Lower lobe of right lung (tissue), 2 donors: ENCODE data around the gene SPATA12. TPM values are rescaled to one million over a fixed set of nuclear protein-coding genes. Genes with fewer than 3 reads are reported as not detected.

ENCODE experiments used
- ATAC-seq, 2 donors: fragments of 200-7000 bp; cut with Tn5 transposase; one replicate each; pipeline ENCODE4 v1.9.1; 2020 to 2022; ENCODE audit warnings: mild to moderate bottlenecking in 2 of 2, moderate library complexity in 2 of 2
- DNase-seq: peaks from one replicate; pipeline ENCODE4 v3.0.0-alpha.2; 2020
- H3K27ac ChIP-seq: fragments of 200-600 bp; one replicate; pipeline ENCODE4 v1.8.0; 2022
- H3K27me3 ChIP-seq: fragments of 200-600 bp; one replicate; pipeline ENCODE4 v1.8.0; 2022; ENCODE audit warnings: low read depth
- H3K36me3 ChIP-seq: fragments of 200-600 bp; one replicate; pipeline ENCODE4 v1.8.0; 2022; ENCODE audit warnings: mild to moderate bottlenecking
- H3K4me1 ChIP-seq: fragments of 200-600 bp; one replicate; pipeline ENCODE4 v1.8.0; 2022
- H3K4me3 ChIP-seq: fragments of 200-600 bp; one replicate; pipeline ENCODE4 v1.8.0; 2022; ENCODE audit warnings: mild to moderate bottlenecking
- H3K9me3 ChIP-seq: fragments of 200-600 bp; one replicate; pipeline ENCODE4 v1.8.0; 2022
- intact Hi-C: fragments of 100-400 bp; cut with DNase I; formaldehyde crosslinking; loops from one replicate; pipeline ENCODE4 v1.11.0; 2022
- total RNA-seq: library from RNA; stranded (reverse); fragmentation: NEBNext Ultra II Directional; extraction: Animal tissue kit (Norgen Biotek cat#: 25700); gene quantifications from one replicate; pipeline ENCODE4 v1.2.1, GENCODE V29; 2021
- TF ChIP-seq, protein P1 (sequence below): fragments of 200-600 bp; IDR thresholded peaks from one replicate; pipeline ENCODE4 v1.8.0; 2022; ENCODE audit warnings: antibody characterized with exemption, mild to moderate bottlenecking
- donor health status: DM: no; HTN: yes; CAD: no; lungs with severe emphysema.

Gene SPATA12
- total RNA-seq, 1 donor from 2014 or later, result 0.15 TPM

DNA sequence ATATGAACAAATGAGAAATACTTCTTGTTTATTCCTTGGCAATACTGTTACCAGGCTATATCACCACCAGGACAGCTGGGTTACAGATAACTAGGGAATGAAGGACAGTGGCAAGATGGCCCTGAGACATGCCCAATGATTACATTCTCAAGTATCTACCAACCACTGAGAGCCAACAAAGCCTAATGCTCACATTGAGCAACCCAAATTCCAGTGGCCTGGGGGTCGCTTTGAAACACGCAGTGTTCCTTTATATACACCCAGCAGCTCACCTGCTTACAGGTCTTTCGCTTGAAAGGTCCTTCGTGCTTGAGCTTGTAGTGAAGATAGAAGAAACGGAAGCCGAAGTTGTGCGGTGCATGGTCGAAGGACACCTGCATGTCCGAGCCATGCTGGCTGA lies 45.1 kb downstream of the SPATA12 start:
- no peak for ATAC-seq
- H3K36me3 ChIP-seq, result no peaks in the 10 kb centered on the region
- TF ChIP-seq, protein P1, sequence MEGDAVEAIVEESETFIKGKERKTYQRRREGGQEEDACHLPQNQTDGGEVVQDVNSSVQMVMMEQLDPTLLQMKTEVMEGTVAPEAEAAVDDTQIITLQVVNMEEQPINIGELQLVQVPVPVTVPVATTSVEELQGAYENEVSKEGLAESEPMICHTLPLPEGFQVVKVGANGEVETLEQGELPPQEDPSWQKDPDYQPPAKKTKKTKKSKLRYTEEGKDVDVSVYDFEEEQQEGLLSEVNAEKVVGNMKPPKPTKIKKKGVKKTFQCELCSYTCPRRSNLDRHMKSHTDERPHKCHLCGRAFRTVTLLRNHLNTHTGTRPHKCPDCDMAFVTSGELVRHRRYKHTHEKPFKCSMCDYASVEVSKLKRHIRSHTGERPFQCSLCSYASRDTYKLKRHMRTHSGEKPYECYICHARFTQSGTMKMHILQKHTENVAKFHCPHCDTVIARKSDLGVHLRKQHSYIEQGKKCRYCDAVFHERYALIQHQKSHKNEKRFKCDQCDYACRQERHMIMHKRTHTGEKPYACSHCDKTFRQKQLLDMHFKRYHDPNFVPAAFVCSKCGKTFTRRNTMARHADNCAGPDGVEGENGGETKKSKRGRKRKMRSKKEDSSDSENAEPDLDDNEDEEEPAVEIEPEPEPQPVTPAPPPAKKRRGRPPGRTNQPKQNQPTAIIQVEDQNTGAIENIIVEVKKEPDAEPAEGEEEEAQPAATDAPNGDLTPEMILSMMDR, result no peak
- H3K9me3 ChIP-seq, result no peaks in the 10 kb centered on the region
- H3K27me3 ChIP-seq, result no peaks in the 10 kb centered on the region
- DNase-seq, result no peak
- intact Hi-C loops, result no loop called here
- H3K27ac ChIP-seq, result no peak overlapping the region
- no peak overlapping the region for H3K4me3 ChIP-seq
- H3K4me1 ChIP-seq, result no peaks in the 10 kb centered on the region

- TF ChIP-seq, protein P1, result no peak
- DNase-seq (no peak), ATAC-seq (no peak)
- intact Hi-C loops, result no loop called here
- no peaks in the 10 kb centered on the region for H3K4me1 ChIP-seq
- no peaks in the 10 kb centered on the region for H3K36me3 ChIP-seq
- H3K9me3 ChIP-seq, result no peaks in the 10 kb centered on the region
- no peaks in the 10 kb centered on the region for H3K27me3 ChIP-seq
- no peak overlapping the region for H3K4me3 ChIP-seq
- H3K27ac ChIP-seq, result no peak overlapping the region
Measured at GRCh38 chr3:57108684-57109083, 48.2 kb downstream of the SPATA12 start.

- H3K27me3 ChIP-seq, result no peaks in the 10 kb centered on the region
- DNase-seq (no peak), ATAC-seq (no peak)
- no peaks in the 10 kb centered on the region for H3K4me1 ChIP-seq
- intact Hi-C loops, result no loop called here
- no peaks in the 10 kb centered on the region for H3K9me3 ChIP-seq
- H3K36me3 ChIP-seq, result no peaks in the 10 kb centered on the region
- no peak overlapping the region for H3K4me3 ChIP-seq
- TF ChIP-seq, protein P1, result no peak
- no peak overlapping the region for H3K27ac ChIP-seq
Measured at GRCh38 chr3:57109437-57110199, 49.2 kb downstream of the SPATA12 start.

DNA sequence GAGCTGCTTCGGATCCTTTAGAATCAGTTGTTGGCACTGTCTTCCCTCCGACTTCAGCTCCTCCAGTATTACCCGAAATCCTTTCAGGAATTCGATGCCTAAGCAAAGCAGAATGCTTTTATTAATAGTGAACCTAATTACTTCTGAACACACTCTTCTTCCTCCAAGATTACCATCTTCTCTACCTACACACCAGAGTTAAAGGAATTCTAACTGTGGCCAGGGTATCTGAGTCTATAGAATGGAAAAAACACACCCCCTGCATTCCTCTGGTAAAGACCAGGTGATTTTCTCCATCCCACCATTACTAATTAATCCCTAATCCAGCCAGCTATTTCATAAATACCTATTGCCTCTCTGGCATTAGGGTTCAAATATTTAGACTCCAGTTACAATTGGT lies 49.8 kb downstream of the SPATA12 start:
- Histone ChIP-seq H3K27ac (no peak overlapping the region), H3K4me3 (no peak overlapping the region), H3K27me3 (no peaks in the 10 kb centered on the region), H3K4me1 (no peaks in the 10 kb centered on the region), H3K36me3 (no peaks in the 10 kb centered on the region), H3K9me3 (no peaks in the 10 kb centered on the region)
- ATAC-seq (no peak), DNase-seq (no peak)
- intact Hi-C loops, result no loop called here
- TF ChIP-seq, protein P1, result no peak

DNA sequence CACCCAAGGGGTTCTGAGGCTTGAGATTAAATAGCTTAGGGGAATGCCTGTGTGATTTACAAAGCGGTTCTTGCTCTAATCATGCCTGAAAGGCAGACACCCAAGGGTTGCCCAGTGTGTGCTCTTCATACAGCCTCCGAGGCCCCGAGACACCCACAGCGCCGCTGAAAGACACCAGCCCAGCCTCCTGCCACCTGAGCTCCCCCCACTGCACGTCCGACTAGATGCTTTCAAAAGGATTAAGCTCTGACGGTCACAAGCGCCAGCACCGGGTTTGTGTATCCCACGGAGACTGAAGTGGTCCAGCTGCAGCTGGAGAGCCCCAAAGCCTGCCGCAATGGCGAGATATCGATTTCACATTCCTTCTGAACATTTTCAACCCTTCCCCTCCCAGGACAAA lies 50.3 kb downstream of the SPATA12 start:
- TF ChIP-seq, protein P1, result no peak
- DNase-seq (no peak), ATAC-seq (no peak)
- intact Hi-C loops, result no loop called here
- Histone ChIP-seq H3K4me1 (no peaks in the 10 kb centered on the region), H3K9me3 (no peaks in the 10 kb centered on the region), H3K27me3 (no peaks in the 10 kb centered on the region), H3K27ac (no peak overlapping the region), H3K4me3 (no peak overlapping the region), H3K36me3 (no peaks in the 10 kb centered on the region)
